GM12878 (cell line): ENCODE measurements around the gene DDX21. TPM values are rescaled to one million over a fixed set of nuclear protein-coding genes. Genes with fewer than 3 reads are reported as not detected.

Experiments
- BCLAF1 ChIP-seq: fragments of 450-650 bp; IDR thresholded peaks from 2 replicates; pipeline ENCODE4 v1.6.1; 2017; ENCODE audit warnings: antibody characterized with exemption, mild to moderate bottlenecking, moderate library complexity
- BHLHE40 ChIP-seq, 2 experiments: fragments of 450-650 bp in 1 of 2; IDR thresholded peaks; 2 replicates each; pipeline ENCODE4 v1.6.1; 2011 to 2017; ENCODE audit warnings: low read depth in 2 of 2, borderline replicate concordance in 1 of 2, improper control_type of control experiment in 1 of 2, low read length in 1 of 2, mild to moderate bottlenecking in 1 of 2
- HSF1 ChIP-seq: fragments of 150-350 bp; IDR thresholded peaks from 2 replicates; pipeline ENCODE4 v1.6.1; 2014; ENCODE audit warnings: mild to moderate bottlenecking, low read depth, low read length
- MLLT1 ChIP-seq: fragments of 450-650 bp; IDR thresholded peaks from 2 replicates; pipeline ENCODE4 v1.6.1; 2016; ENCODE audit warnings: mild to moderate bottlenecking
- NFYA ChIP-seq: IDR thresholded peaks from 2 replicates; pipeline ENCODE4 v1.6.1; 2011; ENCODE audit warnings: low read depth, mild to moderate bottlenecking, low read length, improper control_type of control experiment, borderline replicate concordance
- SMARCA5 ChIP-seq: fragments of 450-650 bp; IDR thresholded peaks from 2 replicates; pipeline ENCODE4 v1.6.1; 2017; ENCODE audit warnings: mild to moderate bottlenecking
- SMC3 ChIP-seq: IDR thresholded peaks from 2 replicates; pipeline ENCODE4 v1.6.1; 2011; ENCODE audit warnings: low read length, improper control_type of control experiment, borderline replicate concordance
- polyA plus RNA-seq, 11 experiments: library from polyadenylated mRNA; depleted of rRNA in 4 of 11; unstranded in 6 of 11; stranded (reverse) in 5 of 11; fragments of >200 nt; fragmentation: Nextera tagmentation in 4 of 11; fragmentation: Illumina TruSeq in 1 of 11; extraction: Ambion mirVana in 4 of 11; extraction: Trizol in 1 of 11; gene quantifications; 1 replicate in 1 of 11; 2 replicates in 10 of 11; pipeline versions ENCODE4 v1.2.1 to v1.2.3, GENCODE V29; 2011 to 2016; ENCODE audit warnings: inconsistent platforms in 2 of 11, missing spikeins in 2 of 11, low read depth in 1 of 11
- total RNA-seq, 4 experiments: library from RNA; depleted of rRNA in 3 of 4; stranded (reverse); fragments of >200 nt in 3 of 4; fragmentation: Illumina TruSeq in 1 of 4; extraction: Trizol in 1 of 4; gene quantifications; 2 replicates each; pipeline versions ENCODE4 v1.2.1 to v1.2.3, GENCODE V29; 2013 to 2021

Gene DDX21
- total and polyA plus RNA-seq, 10 of the 15 experiments (the other 5 are each of a cell fraction or from before 2014, with no cell fraction given), result 41.1 to 182 (median 116) TPM

GRCh38 chr10:68987611-68988010 lies 31.6 kb downstream of the DDX21 start (continued):
- TF ChIP-seq HSF1 (no peak), BHLHE40 (IDR thresholded peaks at IDR 0.05; ENCODE audit: borderline replicate concordance in 1 of 2, low read depth in 2 of 2, low read length in 1 of 2) (no peak), NFYA (no peak), SMC3 (no peak), BCLAF1 (no peak), MLLT1 (no peak), SMARCA5 (no peak)
